Mesothelial cell of epicardium (in vitro differentiated cells): ENCODE results near the gene SPAG17. TPM values are rescaled to one million over a fixed set of nuclear protein-coding genes. Genes with fewer than 3 reads are reported as not detected.

ENCODE experiments used
- DNase-seq, 2 experiments: peaks; one replicate each; pipeline ENCODE4 v3.0.0; 2021; ENCODE audit warnings: low spot score in 2 of 2; ENCODE audit not compliant: unreplicated experiment in 2 of 2
- H3K27ac Mint-ChIP-seq: 2 replicates; pipeline ENCODE4 v1.8.0; 2021; ENCODE audit warnings: mixed read lengths
- H3K27me3 Mint-ChIP-seq: 2 replicates; pipeline ENCODE4 v1.8.0; 2021; ENCODE audit warnings: low read depth, mixed read lengths
- H3K36me3 Mint-ChIP-seq: 2 replicates; pipeline ENCODE4 v1.8.0; 2021; ENCODE audit warnings: mixed read lengths
- H3K4me1 Mint-ChIP-seq: 2 replicates; pipeline ENCODE4 v1.8.0; 2021; ENCODE audit warnings: mixed read lengths
- H3K4me3 Mint-ChIP-seq: 2 replicates; pipeline ENCODE4 v1.8.0; 2021; ENCODE audit warnings: mild to moderate bottlenecking, moderate library complexity, mixed read lengths
- H3K9me3 Mint-ChIP-seq: 2 replicates; pipeline ENCODE4 v1.8.0; 2021; ENCODE audit warnings: mixed read lengths
- CTCF ChIP-seq: fragments of 200-600 bp; sonication (generic); IDR thresholded peaks from one replicate; pipeline ENCODE4 v1.5.0; 2021; ENCODE audit warnings: antibody characterized with exemption; ENCODE audit not compliant: unreplicated experiment
- total RNA-seq: library from RNA; stranded (reverse); gene quantifications from 3 replicates; pipeline ENCODE4 v1.2.1, GENCODE V29; 2021

Gene SPAG17
- total RNA-seq, 1 donor from 2014 or later: 2.7 TPM

DNA sequence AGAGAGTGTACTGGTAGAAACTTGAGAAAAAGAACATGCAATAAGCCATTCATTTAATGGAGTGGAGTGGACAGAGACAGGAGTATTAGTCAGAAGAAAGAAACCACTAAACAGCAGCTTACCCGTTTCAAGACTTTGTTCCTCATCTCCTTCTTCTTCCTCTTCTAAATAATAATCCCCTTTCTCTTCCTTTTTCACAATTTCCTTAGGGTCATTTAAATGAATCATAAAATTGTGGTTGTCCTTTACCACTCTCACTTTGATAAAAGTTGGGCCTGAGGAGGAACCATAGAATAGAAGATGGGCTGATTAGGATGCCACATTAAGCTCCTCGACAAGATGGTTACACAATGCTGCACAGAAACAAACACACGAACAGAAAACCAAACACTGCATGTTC is 145.9 kb downstream of the SPAG17 start:
- no peak for TF ChIP-seq CTCF
- H3K36me3 Mint-ChIP-seq: no peaks in the 10 kb centered on the region

GRCh38 chr1:118032883-118033282 is 152.1 kb downstream of the SPAG17 start:
- Mint-ChIP-seq H3K4me3 (no peak overlapping the region), H3K27me3 (no peaks in the 10 kb centered on the region), H3K4me1 (peaks cover 6% of the 10 kb centered on the region), H3K9me3 (no peaks in the 10 kb centered on the region), H3K36me3 (no peaks in the 10 kb centered on the region), H3K27ac (no peak overlapping the region)
- TF ChIP-seq CTCF: no peak
- DNase-seq: no peak

More for the DNA sequence above, 145.9 kb downstream of the SPAG17 start:
- Mint-ChIP-seq H3K27me3 (no peaks in the 10 kb centered on the region), H3K4me3 (no peak overlapping the region), H3K27ac (no peak overlapping the region), H3K4me1 (no peaks in the 10 kb centered on the region), H3K9me3 (no peaks in the 10 kb centered on the region)
- no peak for DNase-seq

- H3K4me3 Mint-ChIP-seq: no peak overlapping the region
- H3K27me3 Mint-ChIP-seq: no peaks in the 10 kb centered on the region
- no peak for DNase-seq
- H3K36me3 Mint-ChIP-seq: no peaks in the 10 kb centered on the region
- no peaks in the 10 kb centered on the region for H3K4me1 Mint-ChIP-seq
- no peaks in the 10 kb centered on the region for H3K9me3 Mint-ChIP-seq
- no peak for TF ChIP-seq CTCF
- H3K27ac Mint-ChIP-seq: no peak overlapping the region
Observed at GRCh38 chr1:118028267-118028666, 156.8 kb downstream of the SPAG17 start.

DNA sequence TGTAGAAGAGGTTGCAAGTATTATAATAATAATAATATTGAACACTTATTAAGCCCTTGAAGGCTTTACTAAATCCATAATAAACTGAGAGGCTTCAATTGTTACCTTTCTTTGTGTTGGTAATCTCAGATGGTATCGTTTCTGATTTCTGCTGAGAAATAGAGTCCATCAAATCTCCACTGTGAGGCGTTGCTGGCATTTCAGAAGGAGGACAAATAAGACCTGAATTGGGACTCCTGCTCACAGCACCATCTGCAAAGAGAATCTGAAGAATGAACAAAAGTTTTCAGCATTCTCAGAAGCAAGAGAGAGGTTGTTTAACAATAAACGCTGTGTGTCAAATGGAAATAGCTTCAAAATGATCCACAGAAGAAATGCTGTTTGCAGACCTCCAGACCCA is 161.8 kb downstream of the SPAG17 start:
- H3K27me3 Mint-ChIP-seq: no peaks in the 10 kb centered on the region
- TF ChIP-seq CTCF: no peak
- no peaks in the 10 kb centered on the region for H3K4me1 Mint-ChIP-seq
- H3K9me3 Mint-ChIP-seq: no peaks in the 10 kb centered on the region
- no peaks in the 10 kb centered on the region for H3K36me3 Mint-ChIP-seq
- DNase-seq: no peak
- H3K27ac Mint-ChIP-seq: no peak overlapping the region
- H3K4me3 Mint-ChIP-seq: no peak overlapping the region

GRCh38 chr1:118021668-118022067 is 163.4 kb downstream of the SPAG17 start:
- Mint-ChIP-seq H3K4me3 (no peak overlapping the region), H3K9me3 (no peaks in the 10 kb centered on the region), H3K27ac (no peak overlapping the region), H3K4me1 (no peaks in the 10 kb centered on the region), H3K36me3 (no peaks in the 10 kb centered on the region), H3K27me3 (no peaks in the 10 kb centered on the region)
- no peak for TF ChIP-seq CTCF
- no peak for DNase-seq

DNA sequence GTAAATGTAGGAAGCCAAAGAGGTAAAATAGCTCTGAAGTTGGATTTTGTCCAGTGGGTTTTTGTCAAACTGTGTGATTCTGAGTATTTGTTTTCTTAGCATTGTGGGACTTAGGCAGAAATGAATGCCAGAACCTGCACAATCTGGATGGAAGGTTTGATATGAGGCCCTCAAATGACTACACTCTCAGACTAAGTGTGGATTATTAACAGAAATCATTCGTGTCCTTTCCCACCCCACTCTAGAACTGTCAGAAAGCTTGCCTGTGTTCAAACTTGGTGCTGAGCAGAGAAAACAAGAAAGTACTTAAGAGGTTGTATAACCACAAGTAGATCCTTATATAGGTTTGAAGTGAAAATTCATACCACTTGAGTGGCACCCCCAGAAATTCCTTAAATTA is 167.0 kb downstream of the SPAG17 start:
- DNase-seq: no peak
- Mint-ChIP-seq H3K27me3 (no peaks in the 10 kb centered on the region), H3K4me1 (peaks cover 1% of the 10 kb centered on the region), H3K36me3 (no peaks in the 10 kb centered on the region), H3K9me3 (no peaks in the 10 kb centered on the region), H3K4me3 (no peak overlapping the region), H3K27ac (no peak overlapping the region)
- TF ChIP-seq CTCF: no peak
